Suprapubic skin (tissue), 4 donors: ENCODE results near the gene GBF1.

Experiments
- CTCF ChIP-seq, 2 donors: fragments of 200-600 bp in 1 of 2; fragments of 450-650 bp in 1 of 2; sonication (generic) in 1 of 2; IDR thresholded peaks; one replicate each; pipeline ENCODE4 v1.5.1; 2016 to 2019; ENCODE audit warnings: antibody characterized with exemption in 2 of 2, mild to moderate bottlenecking in 1 of 2, moderate library complexity in 1 of 2
- POLR2A ChIP-seq, 2 donors: fragments of 450-650 bp; IDR thresholded peaks; one replicate each; pipeline ENCODE4 v1.6.1; 2017; ENCODE audit warnings: antibody characterized with exemption in 2 of 2, mild to moderate bottlenecking in 2 of 2, moderate library complexity in 2 of 2
- POLR2AphosphoS5 ChIP-seq, 3 donors: sonication (generic); formaldehyde crosslinking; IDR thresholded peaks; one replicate each; pipeline ENCODE4 v1.6.1; 2017; ENCODE audit warnings: antibody characterized with exemption in 3 of 3

GRCh38 chr10:102255404-102255803 is 10.1 kb downstream of the GBF1 start:
- TF ChIP-seq CTCF (IDR thresholded peaks at IDR 0.05) (no peak), POLR2A (IDR thresholded peaks at IDR 0.05) (no peak), POLR2AphosphoS5 (IDR thresholded peaks at IDR 0.05) (no peak)
